ENCODE measurements around the gene GPC6.
"Not testable (repeated sequence)": the region's sequence is repeated elsewhere in the genome, so short reads cannot be mapped to it uniquely, and the experiment has no call there.

The GPC6 gene

DNA sequence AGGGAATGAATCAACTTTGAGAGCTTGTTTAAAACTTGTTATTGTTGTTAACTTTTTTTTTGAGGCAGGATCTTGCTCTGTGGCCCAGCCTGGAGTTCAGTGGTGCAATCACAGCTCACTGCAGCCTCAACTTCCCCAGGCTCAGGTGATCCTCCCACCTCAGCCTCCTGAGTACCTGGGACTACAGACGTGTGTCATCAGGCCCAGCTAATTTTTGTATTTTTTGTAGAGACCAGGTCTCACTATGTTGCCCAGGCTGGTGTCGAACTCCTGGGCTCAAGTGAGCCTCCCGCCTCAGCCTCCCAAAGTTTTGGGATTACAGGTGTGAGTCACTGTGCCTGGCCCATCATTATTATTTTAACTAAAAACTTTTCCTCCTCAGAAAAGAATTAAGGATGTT, 1117.1 kb downstream of the GPC6 start:
- not testable (repeated sequence) for DNase-seq

DNA sequence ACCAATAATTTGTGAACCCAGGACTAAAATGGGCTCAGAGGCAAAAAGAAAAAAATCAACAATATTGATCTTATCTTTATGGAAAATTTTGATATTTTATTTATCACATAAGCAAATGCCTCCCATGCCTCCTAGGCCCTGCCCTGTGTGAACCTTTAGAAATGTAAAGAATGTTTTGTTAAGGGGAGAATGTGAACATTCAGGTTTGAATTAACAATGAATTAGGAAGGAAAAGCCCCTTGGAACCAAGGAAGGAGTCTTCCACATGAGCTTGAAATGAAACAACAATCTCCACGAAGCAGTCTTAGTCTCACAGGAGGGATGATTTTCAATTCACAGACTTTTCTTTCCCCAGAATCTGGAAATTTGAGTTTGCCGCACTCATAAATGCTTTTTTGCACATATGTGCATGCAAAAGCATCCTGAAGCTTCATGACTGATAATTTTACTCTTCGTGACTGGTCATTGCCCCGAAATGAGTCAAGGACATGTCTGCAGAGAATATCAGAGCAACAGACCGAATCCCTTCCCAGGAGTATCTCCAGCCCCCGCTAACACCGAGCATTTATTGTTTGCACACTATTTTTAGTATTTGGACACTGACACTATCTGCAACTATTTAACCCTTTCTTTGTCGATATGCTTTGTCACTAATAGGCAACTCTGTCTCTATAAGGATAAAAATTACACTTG, 1117.7 kb downstream of the GPC6 start:
- peak; percentile 56 for DNase-seq

DNA sequence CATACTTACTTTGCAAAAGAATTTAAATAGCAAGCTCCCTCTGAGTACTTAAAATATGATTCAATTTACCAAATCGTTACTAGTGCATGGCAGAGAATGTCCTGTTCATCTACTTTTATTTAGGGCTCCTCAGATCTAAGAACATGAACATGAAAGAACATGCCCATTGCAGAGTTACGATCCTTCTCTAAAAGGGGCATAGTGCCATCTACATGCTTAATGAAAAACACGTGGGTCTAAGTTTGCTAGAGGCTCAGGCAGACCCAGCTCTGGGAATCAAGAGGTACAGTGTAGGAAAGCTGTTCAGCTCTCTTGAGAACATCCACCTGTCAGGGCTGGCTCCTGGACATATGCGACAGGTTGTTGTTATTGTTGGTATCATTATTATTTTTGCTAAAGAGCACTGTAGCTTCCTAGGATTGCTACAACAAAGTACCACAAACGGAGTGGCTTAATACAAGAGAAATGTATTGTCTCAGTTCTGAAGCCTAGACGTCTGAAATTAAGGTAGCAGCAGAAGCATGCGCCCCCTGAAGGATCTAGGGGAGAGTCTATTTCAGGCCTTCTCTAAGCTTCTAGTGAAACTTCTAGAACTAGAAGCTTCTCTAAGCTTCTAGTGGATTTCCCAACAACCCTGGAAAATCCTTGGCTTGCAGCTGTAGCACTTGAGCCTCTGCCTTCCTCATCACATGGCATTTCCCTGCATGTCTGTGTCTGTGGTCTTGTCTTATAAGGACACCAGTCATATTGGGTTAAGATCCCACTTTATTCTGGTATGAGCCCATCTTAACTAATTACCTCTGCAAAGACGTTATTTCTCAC, 1119.0 kb downstream of the GPC6 start:
- DNase-seq = peak; percentile 79

DNA sequence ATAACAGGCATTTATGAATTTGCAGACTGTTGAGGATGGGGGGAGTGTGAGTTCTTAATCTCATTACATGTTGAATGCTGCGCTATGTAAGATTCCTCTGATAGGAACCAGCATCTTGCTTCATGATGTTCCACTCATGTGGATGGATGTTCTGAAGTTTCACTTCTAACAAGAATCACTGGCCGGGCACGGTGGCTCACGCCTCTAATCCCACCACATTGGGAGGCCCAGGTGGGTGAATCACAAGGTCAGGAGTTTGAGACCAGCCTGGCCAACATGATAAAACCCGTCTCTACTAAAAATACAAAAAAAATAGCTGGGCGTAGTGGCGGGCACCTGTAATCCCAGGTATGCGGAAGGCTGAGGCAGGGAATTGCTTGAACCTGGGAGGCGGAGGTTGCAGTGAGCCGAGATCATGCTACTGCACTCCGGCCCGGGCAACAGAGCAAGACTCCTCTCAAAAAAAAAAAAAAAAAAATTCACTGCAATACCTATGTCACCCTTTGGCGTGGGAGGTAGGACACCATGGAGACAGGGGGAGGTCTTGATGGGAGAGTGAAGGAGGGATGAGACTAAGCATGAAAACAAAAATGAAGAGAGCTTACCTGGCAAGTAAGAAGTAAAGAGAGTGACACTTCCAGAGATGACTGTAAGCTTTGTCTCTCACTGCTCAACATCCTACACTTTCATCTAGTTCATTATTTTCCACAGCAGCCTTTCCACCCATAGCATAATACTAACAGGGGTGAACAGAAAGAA, 1119.8 kb downstream of the GPC6 start:
- DNase-seq = no peak

DNA sequence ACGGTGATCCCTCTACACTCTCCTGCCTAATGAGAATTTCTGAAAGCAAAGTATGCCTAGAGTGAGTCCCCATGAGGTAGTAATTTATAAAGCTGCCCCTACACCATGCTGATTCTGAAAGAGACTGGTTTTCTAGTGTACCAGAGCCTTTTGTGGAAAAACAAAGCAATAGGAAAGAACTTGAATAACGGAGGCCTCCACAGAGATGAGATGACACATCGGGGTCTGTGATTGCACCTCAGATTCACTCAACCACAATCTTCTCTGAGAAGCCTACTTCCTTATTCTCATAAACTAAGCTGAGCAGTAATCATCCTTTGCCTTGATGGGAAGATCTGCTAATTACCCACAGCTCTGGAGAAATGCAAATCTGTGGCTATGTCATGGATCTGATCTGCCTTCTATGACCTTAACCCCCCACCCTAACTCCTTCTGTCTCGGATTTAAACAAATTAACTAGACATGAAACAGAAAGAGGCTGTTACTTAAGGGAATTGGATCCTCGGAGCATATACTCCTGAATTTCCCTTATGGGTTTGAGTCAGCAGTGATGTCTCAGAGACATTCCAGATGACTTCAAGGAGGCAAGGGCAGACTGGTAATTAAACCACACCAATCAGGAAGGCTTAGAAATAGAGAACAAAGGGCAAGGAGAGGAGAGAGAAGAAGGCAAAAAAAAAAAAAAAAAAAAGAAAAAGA, 1124.8 kb downstream of the GPC6 start:
- peak; percentile 79 for DNase-seq

DNA sequence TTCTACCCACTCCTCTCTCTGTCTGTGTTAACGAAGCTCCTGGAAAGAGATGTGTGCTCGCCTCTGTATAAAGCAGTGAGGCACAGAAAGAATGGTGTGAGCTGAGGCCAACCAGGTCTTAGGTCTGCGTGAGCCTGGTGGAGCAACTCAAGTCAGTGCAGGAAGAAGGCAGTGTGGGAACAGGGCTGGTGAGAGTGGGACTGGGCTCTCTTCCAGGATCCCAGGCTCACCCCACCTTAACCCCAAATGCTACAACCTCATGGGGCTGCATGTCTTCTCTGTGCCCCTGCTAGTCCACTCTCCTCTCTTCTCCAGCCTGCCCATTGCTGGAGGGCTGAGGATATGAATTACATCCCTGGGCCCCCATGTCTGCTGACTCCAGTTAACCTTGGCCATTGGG, 1125.5 kb downstream of the GPC6 start:
- DNase-seq = no peak

DNA sequence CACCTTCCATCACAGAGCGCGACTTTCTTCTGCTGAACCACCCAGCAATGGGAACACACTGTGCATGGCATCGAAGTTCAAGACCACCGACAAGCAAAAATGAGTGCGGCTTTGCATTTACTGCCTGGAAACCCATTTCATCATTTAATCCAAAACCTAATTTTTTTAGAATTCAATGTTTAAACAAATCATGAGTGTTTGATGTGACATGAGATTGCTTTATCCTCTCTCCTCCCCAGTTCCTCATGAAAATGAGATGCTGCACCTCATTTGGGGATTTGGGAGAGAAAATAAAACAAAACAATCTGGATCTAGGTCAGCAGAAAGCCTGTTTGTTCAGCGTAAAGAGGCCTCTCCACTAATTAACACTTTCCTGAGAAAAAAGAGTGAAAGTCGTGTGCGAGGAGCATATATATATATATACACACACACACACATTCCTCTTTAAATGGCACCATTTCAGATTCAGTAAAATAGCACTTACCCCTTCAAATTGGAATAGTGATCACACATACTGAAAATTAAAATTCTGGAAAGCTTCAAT, 1126.6 kb downstream of the GPC6 start:
- DNase-seq = no peak

DNA sequence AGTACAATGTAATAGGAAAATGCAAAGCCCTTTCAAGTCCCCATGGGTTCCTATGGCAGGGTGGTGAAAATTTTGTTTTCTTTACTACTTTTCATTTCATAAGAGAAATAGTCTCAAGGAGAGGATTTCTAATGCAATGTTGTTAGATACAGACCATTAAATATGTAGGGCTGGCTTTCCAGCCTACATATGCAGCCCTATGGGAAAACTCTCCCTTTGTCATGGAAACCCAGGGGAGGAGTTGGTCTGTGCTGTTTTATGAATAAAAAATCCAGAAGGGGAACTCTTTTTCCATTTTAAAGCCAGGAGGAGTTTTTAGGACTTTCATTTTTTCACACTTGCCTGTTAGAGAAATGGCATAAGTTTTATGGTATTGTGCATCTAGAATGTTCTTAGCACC, 1133.3 kb downstream of the GPC6 start:
- no peak for DNase-seq

DNA sequence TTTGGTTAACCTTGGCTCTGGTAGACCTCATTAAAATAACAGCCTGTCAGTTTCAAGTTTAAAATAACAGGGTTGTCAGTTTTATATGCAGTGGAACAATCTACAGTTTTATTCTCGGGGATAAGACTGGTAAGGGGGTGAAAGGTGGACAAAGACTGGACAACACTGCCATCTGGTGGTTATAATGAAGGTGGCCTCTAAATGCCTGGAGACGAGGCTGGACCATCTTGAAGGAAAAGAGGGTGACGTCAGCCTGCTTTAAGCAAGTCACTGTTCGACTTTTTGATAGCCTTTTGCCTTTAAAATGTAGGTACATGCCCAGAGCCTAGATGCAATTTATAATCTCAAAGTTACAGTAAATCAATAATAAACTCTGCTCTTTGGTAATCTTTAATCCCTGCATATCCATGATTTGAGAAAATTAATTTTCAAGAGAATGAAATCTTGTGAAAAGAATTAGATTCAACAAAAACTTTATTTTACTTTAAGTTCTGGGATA, 1135.9 kb downstream of the GPC6 start:
- peak; percentile 86 for DNase-seq

DNA sequence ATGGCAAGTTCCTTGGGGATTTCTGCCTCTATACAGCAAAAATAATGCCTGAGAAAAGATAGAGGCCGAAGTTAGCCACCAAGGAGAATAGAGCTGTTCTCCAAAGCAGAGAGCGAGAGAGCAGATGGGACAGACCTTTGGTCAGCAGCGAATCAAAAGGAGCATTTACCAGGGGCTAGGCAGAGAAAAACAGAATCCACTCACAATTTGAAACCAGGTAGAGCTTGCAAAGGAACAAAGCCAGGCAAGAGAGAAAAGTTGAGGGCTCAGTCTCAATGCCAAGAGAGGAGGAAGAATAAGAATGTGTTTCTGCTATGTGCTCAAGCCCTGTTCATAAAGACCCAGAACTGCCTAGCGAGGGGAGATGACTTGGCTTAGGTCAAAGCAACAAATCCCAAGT, 1140.1 kb downstream of the GPC6 start:
- no peak for DNase-seq

DNA sequence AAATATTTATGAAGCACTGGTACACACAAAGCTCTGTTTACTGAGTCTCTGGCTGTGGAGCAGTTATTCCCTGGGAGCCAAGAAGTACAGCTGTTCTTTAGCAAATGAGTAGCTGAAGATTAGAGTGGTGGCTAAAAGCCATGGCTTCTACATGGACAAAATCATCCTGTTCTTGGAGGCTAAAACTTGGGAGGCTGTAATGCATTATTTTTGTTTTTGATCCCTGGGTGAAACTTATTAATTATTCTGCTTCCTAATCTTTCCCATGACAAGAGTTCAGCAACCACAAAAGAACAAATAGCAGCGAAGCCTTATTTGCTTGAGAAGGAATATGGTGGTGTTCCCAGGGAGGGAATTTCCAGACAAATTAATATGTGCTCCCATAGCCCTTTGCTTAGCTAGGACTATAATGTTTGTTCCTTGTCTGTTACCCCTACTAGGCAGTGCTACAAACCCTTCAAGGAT, 1143.4 kb downstream of the GPC6 start:
- no peak for DNase-seq

DNA sequence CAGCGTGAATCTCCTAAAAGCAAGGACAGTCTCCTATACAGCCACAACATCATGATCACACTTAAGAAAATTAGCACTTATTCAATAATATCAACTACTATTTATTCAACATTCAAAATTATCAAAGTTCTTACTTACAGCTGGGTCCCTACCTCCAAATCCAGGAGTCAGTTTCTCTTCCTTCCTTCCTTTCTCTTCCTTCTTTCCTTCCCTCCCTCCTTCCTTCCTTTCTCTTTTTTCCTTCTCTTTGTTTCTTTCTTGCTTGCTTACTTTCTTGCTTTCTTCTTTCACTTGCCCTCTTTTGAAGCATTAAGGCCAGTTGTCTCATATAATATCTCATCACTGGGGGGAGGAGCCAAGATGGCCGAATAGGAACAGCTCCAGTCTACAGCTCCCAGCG, 1145.2 kb downstream of the GPC6 start:
- DNase-seq = no peak

DNA sequence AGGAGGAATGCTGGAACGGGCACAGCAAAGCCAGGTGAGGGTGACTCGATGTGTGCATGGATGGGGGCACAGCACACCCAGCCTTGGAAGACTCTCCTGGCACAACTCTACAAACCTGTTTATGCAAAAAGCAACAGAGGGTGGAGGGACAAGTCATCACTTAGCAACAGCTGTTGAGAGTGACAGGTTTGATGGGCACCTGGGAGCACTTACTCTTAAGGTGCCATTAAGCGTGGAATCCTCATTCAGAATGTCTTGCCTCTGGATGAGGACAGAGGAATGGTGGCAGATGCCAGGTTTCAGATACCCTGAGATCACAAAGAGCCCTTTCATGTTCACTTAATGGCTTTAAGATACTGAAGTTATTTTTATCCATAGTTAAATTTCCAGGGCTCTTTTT, 1155.9 kb downstream of the GPC6 start:
- DNase-seq = no peak

DNA sequence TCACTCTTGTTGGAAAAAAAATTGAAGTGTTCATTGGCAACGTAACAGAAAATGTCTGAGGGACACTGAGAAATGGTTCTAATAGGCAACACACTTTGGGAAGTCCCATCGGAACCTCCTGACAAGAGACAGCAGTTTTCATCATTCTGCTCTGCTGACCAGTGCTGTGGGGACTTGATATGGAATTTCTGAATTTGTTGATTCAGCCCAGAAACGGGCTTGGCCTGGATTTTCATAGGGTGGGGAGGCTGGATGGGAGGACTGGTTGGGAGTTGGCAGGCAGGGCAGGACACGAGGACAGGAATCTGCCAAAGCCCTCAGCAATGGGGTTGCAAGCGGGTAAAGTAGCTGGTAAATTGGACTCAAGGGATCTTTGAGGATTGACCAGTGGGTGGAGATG, 1156.4 kb downstream of the GPC6 start:
- DNase-seq = no peak

DNA sequence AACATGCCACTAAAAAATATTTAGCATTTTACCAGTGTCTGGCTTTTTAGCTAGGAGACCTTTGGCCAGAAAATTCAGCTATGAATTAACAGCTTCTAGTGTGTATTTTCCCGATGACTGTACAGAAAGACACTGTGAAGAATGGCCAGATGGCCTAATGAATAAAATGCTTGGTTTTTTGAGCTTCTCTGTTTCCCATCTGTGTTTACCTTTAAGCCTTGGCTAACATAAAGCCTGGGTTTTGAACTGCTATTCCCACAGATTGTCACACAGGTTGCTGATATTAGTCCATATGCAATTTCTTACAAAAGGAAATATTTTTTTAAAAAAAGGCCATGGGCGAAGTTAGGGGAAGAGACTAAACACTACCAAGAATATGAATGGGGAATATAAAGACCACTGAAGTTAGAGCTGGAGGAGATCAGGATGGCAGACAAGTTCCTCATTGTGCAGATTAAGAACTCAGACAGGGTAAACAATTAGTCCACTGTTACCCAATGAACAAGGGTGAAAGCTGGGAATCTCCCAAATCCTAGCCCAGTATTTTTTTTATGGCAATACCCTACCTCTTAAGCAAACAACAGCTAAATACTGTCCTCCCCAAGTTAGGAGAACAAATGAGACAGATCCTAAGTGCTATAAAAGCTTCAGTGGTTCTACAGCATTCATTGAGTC, 1157.8 kb downstream of the GPC6 start:
- no peak for DNase-seq

DNA sequence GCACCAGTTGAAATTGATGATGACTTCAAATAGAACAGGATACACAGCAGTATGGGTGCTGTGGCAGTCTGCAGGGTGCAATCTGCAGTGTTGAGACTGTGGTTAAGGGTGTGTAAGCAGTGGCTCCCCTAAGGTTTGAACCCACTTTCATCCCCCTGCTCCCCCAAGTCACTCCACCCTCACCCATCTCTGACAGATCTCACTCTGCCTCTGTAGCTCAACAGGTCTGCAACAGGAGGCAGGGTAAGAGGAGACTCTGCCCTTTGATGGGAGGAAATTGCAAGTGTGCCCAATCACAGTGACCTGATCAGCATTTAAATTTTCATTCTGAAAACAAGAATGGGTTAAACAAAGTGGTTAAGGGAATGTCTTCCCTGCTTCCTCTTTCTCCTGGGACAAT, 1160.4 kb downstream of the GPC6 start:
- no peak for DNase-seq

DNA sequence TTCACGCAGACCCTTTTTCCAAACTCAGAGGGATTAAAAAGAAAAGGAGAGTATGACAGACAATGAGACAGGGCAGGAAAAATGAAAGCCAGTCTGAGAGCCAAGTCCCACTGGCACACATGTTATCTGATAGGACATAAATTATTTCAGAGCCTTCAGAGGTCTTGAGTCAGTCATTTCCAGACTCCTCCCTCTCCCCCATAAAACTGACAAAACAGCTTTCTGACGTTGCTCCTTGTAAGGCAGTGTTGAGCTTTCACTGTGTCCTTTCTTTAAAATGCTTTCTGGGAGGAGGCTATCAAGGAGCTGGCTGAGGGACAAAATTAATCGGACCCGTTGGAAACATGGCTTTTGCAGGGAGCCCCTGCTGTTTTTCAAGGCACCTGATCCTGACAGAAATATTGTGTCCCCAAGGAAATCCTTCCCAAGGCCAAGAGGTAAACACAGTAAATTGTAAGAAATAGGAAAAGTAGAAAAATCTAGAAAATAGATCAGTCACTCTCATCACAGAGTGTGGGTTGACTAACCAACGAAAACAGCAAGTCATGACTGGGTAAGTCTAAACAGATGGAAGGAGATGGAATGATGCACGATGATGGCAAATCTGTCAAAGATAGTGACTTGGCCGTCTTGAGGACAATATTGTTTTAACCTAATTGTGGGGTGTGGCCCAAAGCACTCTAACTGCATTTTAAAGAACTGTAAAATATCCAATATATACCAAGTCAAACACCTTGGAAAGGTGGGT, 1163.2 kb downstream of the GPC6 start:
- no peak for DNase-seq

DNA sequence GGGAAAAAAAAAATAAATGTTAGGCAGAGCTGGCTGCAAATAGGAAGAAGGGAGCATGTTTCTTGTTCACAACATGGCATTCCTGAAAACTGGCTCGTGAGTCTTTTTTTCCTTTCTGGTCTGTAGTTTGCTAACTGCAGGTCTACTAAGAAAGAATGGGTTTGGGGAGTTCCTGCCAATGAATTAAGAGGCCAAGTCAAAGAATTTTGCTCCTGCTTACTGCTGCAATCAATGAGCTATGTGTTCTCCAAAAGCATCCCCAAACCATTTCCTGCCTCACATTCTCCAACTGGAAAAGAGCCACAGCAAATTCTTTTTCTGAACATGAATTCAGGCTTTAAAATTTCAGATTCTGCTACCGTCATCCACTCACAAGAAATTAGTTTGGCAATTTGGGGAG, 1164.3 kb downstream of the GPC6 start:
- no peak for DNase-seq

DNA sequence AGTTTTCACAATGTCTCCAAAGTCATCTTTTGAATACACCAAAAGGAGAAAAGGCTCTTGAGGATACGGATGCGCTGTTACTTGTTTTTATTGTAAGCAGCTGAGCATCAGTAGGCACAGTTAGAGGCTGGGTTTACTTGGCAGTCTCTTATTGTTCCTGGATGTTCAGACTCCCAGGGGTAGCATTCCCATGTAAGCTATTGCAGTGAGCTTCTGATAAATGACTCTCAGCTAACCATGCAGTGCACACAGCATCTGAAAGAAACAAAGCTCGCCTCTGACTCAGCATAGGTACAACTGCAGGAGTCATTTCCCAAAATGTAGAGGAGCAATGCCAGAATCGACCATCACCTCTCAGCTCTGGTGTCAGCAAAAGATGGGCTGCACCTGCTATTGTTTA, 1168.1 kb downstream of the GPC6 start:
- DNase-seq = no peak

DNA sequence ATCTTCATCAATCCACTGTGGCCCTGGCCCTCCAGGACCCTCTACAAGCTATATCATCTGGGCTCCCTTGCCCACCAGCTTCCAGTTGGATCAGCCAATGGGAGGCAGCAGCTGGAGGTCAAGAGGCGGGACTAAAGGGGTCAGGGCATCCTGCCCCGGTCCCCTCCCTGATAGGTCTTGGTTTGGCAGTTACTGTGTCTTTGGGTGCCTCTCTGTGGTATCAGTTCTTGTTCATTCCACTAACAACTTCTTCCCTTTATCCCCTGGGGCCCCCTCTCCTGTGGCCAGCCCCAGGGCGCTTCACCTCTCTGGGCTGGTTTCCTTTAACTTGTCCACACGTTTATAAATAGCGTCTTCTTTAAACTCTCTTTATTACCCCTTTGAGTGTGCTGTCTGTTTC, 1169.3 kb downstream of the GPC6 start:
- no peak for DNase-seq

DNA sequence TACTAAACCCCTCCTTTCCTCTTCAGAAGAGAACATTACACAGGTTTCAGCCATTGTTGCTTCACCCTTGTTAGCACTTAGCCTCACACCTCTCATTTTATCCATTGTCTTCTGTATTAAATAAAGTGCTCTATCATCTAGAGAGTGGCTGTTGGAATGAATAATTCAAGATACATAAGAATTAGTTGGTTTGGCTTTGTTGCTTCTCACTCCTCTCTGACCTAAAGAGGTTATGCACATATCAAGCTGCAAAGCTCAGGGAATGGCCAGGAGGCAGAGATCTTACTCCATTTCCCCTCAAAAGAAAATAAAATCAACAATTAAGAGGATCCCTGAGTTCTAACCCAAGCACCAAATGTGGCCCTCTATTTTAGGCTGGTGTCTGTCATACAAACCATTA, 1173.2 kb downstream of the GPC6 start:
- DNase-seq = no peak

All from NCI-H526 treated with DMSO at 0.1 percent for 48 hours (cell line).